GM13977 (cell line): ENCODE measurements around the gene BICC1.
"Not testable (repeated sequence)": the region's sequence is repeated elsewhere in the genome, so short reads cannot be mapped to it uniquely, and the experiment has no call there.

Experiments
- DNase-seq: peaks from one replicate; pipeline ENCODE4 v3.0.0; 2012; ENCODE audit warnings: low spot score
- CTCF ChIP-seq: IDR thresholded peaks from 2 replicates; pipeline ENCODE4 v1.5.1; 2012; ENCODE audit warnings: mild to moderate bottlenecking, control low read depth; ENCODE audit not compliant: insufficient read depth; ENCODE audit errors: extremely low read depth, missing control alignments
- in situ Hi-C: fragments of 300-500 bp; cut with MboI; formaldehyde crosslinking; loops from one replicate; pipeline ENCODE4 v1.12.0; 2022; ENCODE audit warnings: low sequenced_read_pairs, low pct_unique_long_range_greater_than_20kb, mixed read lengths, inconsistent platforms; ENCODE audit not compliant: unreplicated experiment

The BICC1 gene

GRCh38 chr10:58856508-58857240 lies 344.0 kb downstream of the BICC1 start:
- DNase-seq: no peak
- in situ Hi-C loops: no loop called here
- TF ChIP-seq CTCF: no peak

- no peak for DNase-seq
- in situ Hi-C loops: no loop called here
Measured at GRCh38 chr10:58857251-58857805, 344.7 kb downstream of the BICC1 start.

GRCh38 chr10:58858123-58858522 lies 345.5 kb downstream of the BICC1 start:
- in situ Hi-C loops, DNase-seq: not testable (repeated sequence)

More at GRCh38 chr10:58857251-58857805, 344.7 kb downstream of the BICC1 start:
- no peak for TF ChIP-seq CTCF

- no peak for DNase-seq
- no peak for TF ChIP-seq CTCF
- in situ Hi-C loops: no loop called here
Measured at GRCh38 chr10:58859526-58859925, 346.9 kb downstream of the BICC1 start.

DNA sequence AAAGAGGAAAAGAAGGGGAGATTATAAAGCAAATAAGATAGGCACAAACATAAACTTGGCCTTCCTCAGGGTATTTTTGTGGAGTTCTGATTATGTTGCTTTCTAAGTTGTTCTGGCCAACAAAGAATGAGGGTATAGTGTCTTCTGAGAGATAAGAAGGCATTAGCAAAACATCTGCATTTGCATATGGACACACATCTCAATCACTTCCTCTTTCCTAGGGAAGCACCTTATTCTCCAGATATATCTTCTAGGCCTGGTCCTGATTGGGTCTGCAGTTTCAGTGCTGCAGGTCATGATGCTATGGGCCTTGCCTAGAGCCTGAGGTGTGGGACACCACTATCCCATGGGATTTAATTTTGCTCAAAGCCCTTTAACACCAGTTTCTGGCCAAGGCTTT lies 355.0 kb downstream of the BICC1 start:
- no peak for TF ChIP-seq CTCF
- no peak for DNase-seq
- in situ Hi-C loops: no loop called here

DNA sequence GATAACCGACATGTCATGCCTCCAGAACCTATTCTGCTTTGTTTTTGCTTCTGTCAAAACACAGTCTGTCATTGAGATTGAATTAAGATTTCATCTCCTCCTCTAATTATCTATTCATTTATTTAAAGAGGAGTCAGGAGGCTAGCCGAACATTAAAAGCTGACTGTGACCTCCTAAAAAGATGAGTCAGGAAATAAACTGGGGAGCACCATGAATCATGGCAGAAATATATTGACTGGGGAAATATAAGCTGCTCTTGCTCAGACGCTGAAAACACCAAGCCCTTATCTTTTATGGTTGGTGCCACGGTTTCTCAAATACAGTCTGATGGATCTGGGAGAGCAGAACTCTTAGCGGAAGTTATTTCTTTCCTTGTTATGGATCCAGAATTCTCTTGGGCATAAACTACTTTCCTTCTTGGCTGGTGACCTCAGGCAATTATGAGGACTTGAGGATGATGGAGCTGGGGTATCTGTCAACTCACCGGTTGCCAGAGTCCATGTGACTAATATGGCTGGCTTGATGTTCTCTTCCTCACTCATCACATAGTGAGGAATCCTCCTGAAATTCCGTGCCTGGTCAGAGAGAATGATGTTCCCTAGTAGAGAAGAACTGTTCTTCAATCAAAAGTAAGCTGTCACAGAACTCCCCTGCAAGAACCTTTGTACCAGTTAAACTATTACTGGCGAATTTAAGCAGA lies 356.2 kb downstream of the BICC1 start:
- in situ Hi-C loops: no loop called here
- no peak for TF ChIP-seq CTCF
- DNase-seq: no peak

- DNase-seq: no peak
- TF ChIP-seq CTCF: no peak
- in situ Hi-C loops: no loop called here
Measured at GRCh38 chr10:58870070-58870469, 357.4 kb downstream of the BICC1 start.
